LNCaP clone FGC (cell line): Measurements from ENCODE around the gene PHF2.

Experiments used
- DNase-seq: peaks from one replicate; pipeline ENCODE4 v3.0.0-alpha.2; 2011; ENCODE audit warnings: low read depth
- H3K4me3 ChIP-seq: 2 replicates; pipeline ENCODE4 v1.5.1; 2011; ENCODE audit warnings: mild to moderate bottlenecking, low read depth, low read length, control low read depth
- TF ChIP-seq, protein P1 (sequence below): IDR thresholded peaks from 2 replicates; pipeline ENCODE4 v1.5.1; 2012; ENCODE audit warnings: mild to moderate bottlenecking; ENCODE audit not compliant: control insufficient read depth, insufficient read depth; ENCODE audit errors: extremely low read depth

Gene PHF2

DNA sequence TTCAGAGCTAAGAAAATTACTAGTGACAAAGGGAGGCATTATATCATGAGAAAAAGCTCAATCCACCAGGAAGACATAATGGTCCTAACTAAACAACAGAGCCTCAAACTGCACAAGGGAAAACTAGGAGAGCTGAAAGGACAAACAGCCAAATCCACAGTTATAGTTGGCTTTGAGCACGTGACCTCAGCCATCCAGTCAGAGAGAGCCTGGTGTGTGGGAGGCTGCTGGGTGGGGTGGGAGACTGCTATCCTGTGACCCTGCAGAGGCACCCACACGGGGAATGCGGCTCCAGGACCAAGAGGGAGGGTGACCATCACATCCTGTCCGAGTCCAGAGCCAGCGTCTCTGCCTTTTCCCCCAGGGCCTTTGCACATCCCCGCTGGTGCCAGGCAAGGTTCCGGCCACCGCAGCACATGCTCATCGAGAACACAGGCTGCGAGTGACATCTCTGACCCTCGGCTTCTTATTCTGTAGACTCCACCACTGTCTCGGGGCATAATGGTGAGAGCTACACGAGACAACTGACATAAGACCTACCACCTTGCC lies 145.1 kb downstream of the PHF2 start:
- TF ChIP-seq, protein P1, sequence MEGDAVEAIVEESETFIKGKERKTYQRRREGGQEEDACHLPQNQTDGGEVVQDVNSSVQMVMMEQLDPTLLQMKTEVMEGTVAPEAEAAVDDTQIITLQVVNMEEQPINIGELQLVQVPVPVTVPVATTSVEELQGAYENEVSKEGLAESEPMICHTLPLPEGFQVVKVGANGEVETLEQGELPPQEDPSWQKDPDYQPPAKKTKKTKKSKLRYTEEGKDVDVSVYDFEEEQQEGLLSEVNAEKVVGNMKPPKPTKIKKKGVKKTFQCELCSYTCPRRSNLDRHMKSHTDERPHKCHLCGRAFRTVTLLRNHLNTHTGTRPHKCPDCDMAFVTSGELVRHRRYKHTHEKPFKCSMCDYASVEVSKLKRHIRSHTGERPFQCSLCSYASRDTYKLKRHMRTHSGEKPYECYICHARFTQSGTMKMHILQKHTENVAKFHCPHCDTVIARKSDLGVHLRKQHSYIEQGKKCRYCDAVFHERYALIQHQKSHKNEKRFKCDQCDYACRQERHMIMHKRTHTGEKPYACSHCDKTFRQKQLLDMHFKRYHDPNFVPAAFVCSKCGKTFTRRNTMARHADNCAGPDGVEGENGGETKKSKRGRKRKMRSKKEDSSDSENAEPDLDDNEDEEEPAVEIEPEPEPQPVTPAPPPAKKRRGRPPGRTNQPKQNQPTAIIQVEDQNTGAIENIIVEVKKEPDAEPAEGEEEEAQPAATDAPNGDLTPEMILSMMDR = no peak
- no peak overlapping the region for H3K4me3 ChIP-seq
- no peak for DNase-seq

DNA sequence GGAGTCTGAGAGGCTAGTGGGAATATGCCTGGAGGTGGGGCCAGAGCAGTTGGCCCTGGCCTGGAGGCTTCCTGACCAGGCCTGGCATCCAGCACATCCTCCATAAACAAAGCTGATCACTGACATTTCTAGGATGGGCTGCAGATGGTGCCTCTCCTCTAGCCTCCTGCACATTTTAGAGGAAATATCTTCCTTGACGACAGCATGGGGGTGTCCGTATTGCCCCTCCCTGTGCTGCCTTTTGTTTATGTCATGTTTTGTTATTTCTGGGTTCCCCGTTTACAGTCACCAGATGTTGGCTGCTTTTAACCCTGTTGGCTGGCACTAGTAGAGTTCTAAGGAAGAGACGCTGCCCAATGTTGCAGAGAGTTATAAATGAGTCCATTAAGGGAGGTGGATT lies 148.5 kb downstream of the PHF2 start:
- H3K4me3 ChIP-seq = no peak overlapping the region
- TF ChIP-seq, protein P1 = no peak
- DNase-seq = no peak

- DNase-seq = no peak
- no peak overlapping the region for H3K4me3 ChIP-seq
- TF ChIP-seq, protein P1 = no peak
These were observed 149.0 kb downstream of the PHF2 start for GRCh38 chr9:93725382-93725781.

- TF ChIP-seq, protein P1 = no peak
- DNase-seq = no peak
- H3K4me3 ChIP-seq = no peak overlapping the region
These were observed 149.8 kb downstream of the PHF2 start for GRCh38 chr9:93726147-93726546.
